PC-3 (cell line): ENCODE measurements around the gene SNTA1. TPM values are rescaled to one million over a fixed set of nuclear protein-coding genes. Genes with fewer than 3 reads are reported as not detected.
A peak's percentile ranks its signal among the peaks of the same experiment; 100 is the strongest.

Experiments used
- ATAC-seq: fragments of 200-7000 bp; cut with Tn5 transposase; 2 replicates; pipeline ENCODE4 v1.9.1; 2020; ENCODE audit warnings: mild to moderate bottlenecking, moderate library complexity
- Bru-seq: library from RNA; stranded (reverse); fragments of 400-500 nt; gene quantifications from one replicate; lab custom pipeline; 2021; lab: Mats Ljungman, UMichigan
- BruChase-seq, 2 experiments: library from RNA; stranded (reverse); fragments of 400-500 nt; gene quantifications; one replicate each; lab custom pipeline; 2021; lab: Mats Ljungman, UMichigan
- BruUV-seq: library from RNA; stranded (reverse); fragments of 400-500 nt; replicated peaks from 2 replicates; lab custom pipeline; 2021; lab: Mats Ljungman, UMichigan
- CTCF ChIA-PET: fragments of 300-600 bp; sonication (Branson Sonifier 250); formaldehyde crosslinking; loops from one replicate; lab custom pipeline; 2022; ENCODE audit warnings: antibody characterized with exemption; lab: Charles Lee
- POLR2A ChIA-PET: fragments of 300-600 bp; sonication (Branson Sonifier 250); formaldehyde crosslinking; loops from one replicate; lab custom pipeline; 2022; ENCODE audit warnings: antibody characterized with exemption; ENCODE audit not compliant: unreplicated experiment; lab: Charles Lee
- DNase-seq: peaks from one replicate; pipeline ENCODE4 v3.0.0-alpha.2; 2015
- H2AFZ ChIP-seq: fragments of 300-600 bp; sonication (generic); 2 replicates; pipeline ENCODE4 v1.6.0; 2016; ENCODE audit warnings: antibody characterized with exemption, low read length
- H3F3A ChIP-seq: fragments of 300-600 bp; sonication (generic); one replicate; pipeline ENCODE4 v1.6.0; 2017; ENCODE audit warnings: antibody characterized with exemption, low read length, control low read depth, mild to moderate bottlenecking; ENCODE audit not compliant: unreplicated experiment
- H3K27ac ChIP-seq: fragments of 300-600 bp; sonication (generic); 2 replicates; pipeline ENCODE4 v1.5.1; 2016; ENCODE audit warnings: mild to moderate bottlenecking, low read length
- H3K27me3 ChIP-seq: fragments of 300-600 bp; sonication (generic); 2 replicates; pipeline ENCODE4 v1.6.1; 2016; ENCODE audit warnings: low read length, mixed read lengths
- H3K36me3 ChIP-seq: fragments of 300-600 bp; sonication (generic); 2 replicates; pipeline ENCODE4 v1.6.1; 2016; ENCODE audit warnings: low read depth, mixed run types, low read length, mixed read lengths
- H3K4me1 ChIP-seq: fragments of 300-600 bp; sonication (generic); 2 replicates; pipeline ENCODE4 v1.5.1; 2016; ENCODE audit warnings: low read length; ENCODE audit not compliant: insufficient read depth
- H3K4me2 ChIP-seq: fragments of 300-600 bp; sonication (generic); 2 replicates; pipeline ENCODE4 v1.6.0; 2016; ENCODE audit warnings: low read length
- H3K4me3 ChIP-seq: fragments of 300-600 bp; sonication (generic); 2 replicates; pipeline ENCODE4 v1.5.1; 2016; ENCODE audit warnings: mild to moderate bottlenecking, low read length, mixed read lengths
- H3K79me2 ChIP-seq: fragments of 300-600 bp; sonication (generic); 2 replicates; pipeline ENCODE4 v1.6.1; 2017; ENCODE audit warnings: low read length, mixed read lengths
- H3K9ac ChIP-seq: fragments of 300-600 bp; sonication (generic); 2 replicates; pipeline ENCODE4 v1.6.0; 2016; ENCODE audit warnings: mild to moderate bottlenecking, low read length
- H3K9me2 ChIP-seq: fragments of 300-600 bp; sonication (generic); replicated peaks from 2 replicates; pipeline ENCODE4 v1.6.1; 2016; ENCODE audit warnings: mixed run types, low read length, mixed read lengths
- H3K9me3 ChIP-seq: fragments of 300-600 bp; sonication (generic); 2 replicates; pipeline ENCODE4 v1.6.1; 2016; ENCODE audit warnings: low read length, mixed read lengths
- H4K20me1 ChIP-seq: fragments of 300-600 bp; sonication (generic); 2 replicates; pipeline ENCODE4 v1.6.1; 2016; ENCODE audit warnings: low read length, mixed read lengths
- EZH2 ChIP-seq: fragments of 300-600 bp; sonication (generic); IDR thresholded peaks from one replicate; pipeline ENCODE4 v1.6.1; 2017; ENCODE audit warnings: antibody characterized with exemption, mild to moderate bottlenecking, low read length; ENCODE audit not compliant: unreplicated experiment
- EZH2phosphoT487 ChIP-seq: fragments of 300-600 bp; sonication (generic); IDR thresholded peaks from 2 replicates; pipeline ENCODE4 v1.6.1; 2018; ENCODE audit warnings: mild to moderate bottlenecking, antibody characterized with exemption, low read length, borderline replicate concordance
- intact Hi-C: fragments of 100-400 bp; cut with micrococcal nuclease; formaldehyde crosslinking; loops from 2 replicates; pipeline ENCODE4 v1.9.0; 2023
- long read RNA-seq: library from polyadenylated mRNA; unstranded; transcript quantifications from one replicate; pipeline ENCODE4 v2.0.0, GENCODE V29; 2021; ENCODE audit not compliant: unreplicated experiment
- total RNA-seq: library from RNA; depleted of rRNA; stranded (reverse); fragments of >200 nt; gene quantifications from 2 replicates; pipeline ENCODE4 v1.2.3, GENCODE V29; 2014; rRNA removed
- TF ChIP-seq, protein P1 (sequence below): fragments of 300-600 bp; sonication (generic); conservative IDR thresholded peaks from 2 replicates; pipeline ENCODE4 v1.5.1; 2017; ENCODE audit warnings: antibody characterized with exemption, low read depth, mild to moderate bottlenecking, low read length

SNTA1 gene
- total RNA-seq (25.9 and 29.4 TPM in 2 replicates), Bru-seq, nascent RNA (percentile 40 among the genes with signal in this experiment), BruChase-seq, experiment 1, labeled RNA remaining after a 6-hour chase (percentile 40 among the genes with signal in this experiment), BruChase-seq, experiment 2, labeled RNA remaining after a 2-hour chase (percentile 44 among the genes with signal in this experiment)
- long read RNA-seq, transcript SNTA1-201 (8 exons, 2,342 nt), result major isoform, 32 of 55 reads
- long read RNA-seq, partial matches to known transcripts, result 11 of 55 reads
- long read RNA-seq, other reads (novel, unspliced or antisense), result 12 of 55 reads

DNA sequence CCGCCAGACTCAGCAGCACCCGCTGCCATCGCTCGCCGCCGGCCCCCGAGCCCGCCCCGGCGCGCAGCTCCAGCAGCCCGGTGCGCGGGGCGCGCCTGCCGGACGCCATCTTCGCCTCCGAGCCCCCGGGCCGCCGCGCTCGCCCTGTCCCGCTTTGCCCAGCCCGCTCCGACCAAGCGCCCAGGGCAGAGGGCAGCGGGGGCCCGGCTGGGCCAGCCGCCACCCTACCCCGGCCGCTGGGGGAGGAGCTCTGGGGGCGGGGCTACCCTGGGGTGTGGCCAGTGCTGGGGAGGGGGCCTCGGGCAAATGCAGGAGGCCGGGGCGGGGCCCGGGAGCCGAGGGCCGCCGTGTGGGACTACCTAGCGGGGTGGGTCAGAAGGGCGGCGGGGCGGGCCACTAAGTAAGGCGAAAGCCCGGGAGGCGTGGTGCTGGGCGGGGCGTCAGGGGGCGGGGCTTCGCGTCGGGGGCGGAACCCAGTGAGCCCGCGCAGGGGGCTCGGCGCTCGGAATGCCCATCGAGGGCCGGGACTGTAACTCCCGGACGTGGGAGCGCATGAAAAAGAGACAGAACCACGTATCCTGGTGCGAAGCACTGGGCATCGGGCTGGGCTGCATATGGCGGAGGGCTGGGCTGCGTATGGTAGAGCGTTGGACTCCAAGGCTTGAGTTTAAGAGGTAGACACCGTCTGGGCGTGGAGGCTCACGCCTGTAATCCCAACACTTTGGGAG is at the start of gene SNTA1:
TSS of gene SNTA1 (minus strand) at position 252 of the 728 bp plus-strand sequence. CDS start at position 109, 143 bp downstream.
- no peaks in the 10 kb centered on the region for H3F3A ChIP-seq
- intact Hi-C loops, result loop anchor here (1.0 to 10.0 kb wide), 2 partner anchors 42 to 179 kb away; partner anchors contain the start of gene CDK5RAP1
- no peaks in the 10 kb centered on the region for H3K9me2 ChIP-seq
- H3K27ac ChIP-seq, result no peak within 1 kb of the TSS
- H3K36me3 ChIP-seq, result no peaks in the 10 kb centered on the region
- ChIA-PET POLR2A (interaction anchor here (0.6 kb wide), 4 partner anchors 47 to 1188 kb away, joined by 3 to 12 read pairs (median 4); partner anchors contain the start of gene CBFA2T2), CTCF (interaction anchor here (0.6 to 1.0 kb wide), 2 partner anchors 42 to 223 kb away, joined by 3 read pairs; partner anchors contain the start of gene CDK5RAP1)
- H3K4me2 ChIP-seq, result peak within 1 kb of the TSS; percentile 95
- TF ChIP-seq EZH2phosphoT487 (no peak), EZH2 (no peak)
- TF ChIP-seq, protein P1, sequence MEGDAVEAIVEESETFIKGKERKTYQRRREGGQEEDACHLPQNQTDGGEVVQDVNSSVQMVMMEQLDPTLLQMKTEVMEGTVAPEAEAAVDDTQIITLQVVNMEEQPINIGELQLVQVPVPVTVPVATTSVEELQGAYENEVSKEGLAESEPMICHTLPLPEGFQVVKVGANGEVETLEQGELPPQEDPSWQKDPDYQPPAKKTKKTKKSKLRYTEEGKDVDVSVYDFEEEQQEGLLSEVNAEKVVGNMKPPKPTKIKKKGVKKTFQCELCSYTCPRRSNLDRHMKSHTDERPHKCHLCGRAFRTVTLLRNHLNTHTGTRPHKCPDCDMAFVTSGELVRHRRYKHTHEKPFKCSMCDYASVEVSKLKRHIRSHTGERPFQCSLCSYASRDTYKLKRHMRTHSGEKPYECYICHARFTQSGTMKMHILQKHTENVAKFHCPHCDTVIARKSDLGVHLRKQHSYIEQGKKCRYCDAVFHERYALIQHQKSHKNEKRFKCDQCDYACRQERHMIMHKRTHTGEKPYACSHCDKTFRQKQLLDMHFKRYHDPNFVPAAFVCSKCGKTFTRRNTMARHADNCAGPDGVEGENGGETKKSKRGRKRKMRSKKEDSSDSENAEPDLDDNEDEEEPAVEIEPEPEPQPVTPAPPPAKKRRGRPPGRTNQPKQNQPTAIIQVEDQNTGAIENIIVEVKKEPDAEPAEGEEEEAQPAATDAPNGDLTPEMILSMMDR, result no peak
- no peaks in the 10 kb centered on the region for H3K27me3 ChIP-seq
- ATAC-seq (peak; percentile 89), DNase-seq (peak; percentile 83)
- no TSS peak for BruUV-seq
- H2AFZ ChIP-seq, result peak within 1 kb of the TSS; percentile 99
- H4K20me1 ChIP-seq, result no peaks in the 10 kb centered on the region
- H3K4me3 ChIP-seq, result peak within 1 kb of the TSS; percentile 84
- H3K4me1 ChIP-seq, result peaks cover 5% of the 10 kb centered on the region; the same call in 1 of the 2 replicates
- no peaks in the 10 kb centered on the region for H3K9me3 ChIP-seq
- peak within 1 kb of the TSS; percentile 42; the same call in 1 of the 2 replicates for H3K9ac ChIP-seq
- H3K79me2 ChIP-seq, result no peaks in the 10 kb centered on the region

DNA sequence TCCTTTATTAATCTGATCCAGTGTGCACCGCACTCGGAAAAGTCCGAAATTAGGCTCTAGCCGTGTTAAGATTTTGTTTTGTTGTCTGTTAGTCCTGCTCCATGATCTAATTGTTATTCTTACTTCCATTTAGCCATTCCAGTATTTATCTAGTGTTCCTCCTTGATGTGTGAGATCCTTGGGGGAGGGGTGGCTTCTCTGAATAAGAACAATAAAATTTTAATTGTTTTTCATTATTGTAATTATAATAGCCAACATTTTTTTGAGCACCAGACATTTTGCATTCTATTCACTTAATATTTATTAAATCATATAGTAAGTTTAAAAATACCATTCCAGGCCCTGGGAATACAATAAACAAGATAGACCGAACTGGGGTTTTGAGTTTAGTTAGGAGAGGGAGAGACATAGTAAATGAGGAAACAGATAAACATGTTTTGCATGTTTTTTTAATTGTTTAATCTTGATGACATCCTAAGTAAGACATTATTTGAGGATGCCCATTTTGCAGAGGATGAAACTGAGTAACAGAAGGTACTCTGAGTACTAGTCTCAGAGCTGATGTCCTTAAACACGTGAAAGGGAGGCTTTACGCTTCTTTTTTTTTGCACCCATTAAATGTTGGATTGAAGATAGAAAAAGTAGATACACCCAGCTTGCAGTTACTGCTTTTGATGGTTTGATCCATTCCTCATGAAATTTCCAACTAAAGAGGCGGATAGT is 47.5 kb upstream of the SNTA1 start:
- POLR2A ChIA-PET, result interaction anchor here (0.5 to 1.2 kb wide), 4 partner anchors 41 to 621 kb away, joined by 4 to 14 read pairs (median 6); partner anchors contain the start of genes EIF2S2 and SNTA1
- intact Hi-C loops, result no loop called here
- H3K9ac ChIP-seq, result peak overlapping the region; percentile 84
- TSS peak; percentile 51 for BruUV-seq
- peak overlapping the region; percentile 99 for H3K4me2 ChIP-seq
- CTCF ChIA-PET, result interaction anchor here (1.2 kb wide), 2 partner anchors 172 to 621 kb away, joined by 3 to 4 read pairs; partner anchors contain the start of gene EIF2S2
- no peaks in the 10 kb centered on the region for H3K36me3 ChIP-seq
- peak overlapping the region; percentile 92 for H3K4me3 ChIP-seq
- no peaks in the 10 kb centered on the region for H3K9me2 ChIP-seq
- ATAC-seq (no peak), DNase-seq (no peak)
- H3K4me1 ChIP-seq, result peaks cover 10% of the 10 kb centered on the region; the same call in 1 of the 2 replicates
- peaks cover 34% of the 10 kb centered on the region for H3K79me2 ChIP-seq
- H3K27ac ChIP-seq, result no peak overlapping the region
- no peak for TF ChIP-seq EZH2
- TF ChIP-seq, protein P1, result no peak
- TF ChIP-seq EZH2phosphoT487, result no peak
- H3K9me3 ChIP-seq, result no peaks in the 10 kb centered on the region
- H3K27me3 ChIP-seq, result no peaks in the 10 kb centered on the region
- H4K20me1 ChIP-seq, result 0 out of 2 replicates have a peak, but pooled peaks cover 3% of the 10 kb centered on the region
- H2AFZ ChIP-seq, result peak overlapping the region; percentile 89
- H3F3A ChIP-seq, result no peaks in the 10 kb centered on the region
